IMR-90 (cell line): Measurements from ENCODE around the gene TMEM45B.

Source experiments
- CHD1 ChIP-seq: IDR thresholded peaks from 2 replicates; pipeline ENCODE4 v1.6.1; 2012; ENCODE audit warnings: low read depth, low read length, improper control_type of control experiment
- CTCF ChIP-seq: conservative IDR thresholded peaks from 2 replicates; pipeline ENCODE4 v1.5.1; 2012; ENCODE audit warnings: mild to moderate bottlenecking, low read depth, low read length, improper control_type of control experiment
- ELK1 ChIP-seq: fragments of 150-350 bp; IDR thresholded peaks from 2 replicates; pipeline ENCODE4 v1.6.1; 2016; ENCODE audit warnings: low read depth, mild to moderate bottlenecking, low read length, moderate library complexity, borderline replicate concordance
- FOS ChIP-seq: fragments of 150-350 bp; IDR thresholded peaks from 2 replicates; pipeline ENCODE4 v1.6.1; 2016; ENCODE audit warnings: low read depth, low read length
- MAZ ChIP-seq: IDR thresholded peaks from 2 replicates; pipeline ENCODE4 v1.6.1; 2012; ENCODE audit warnings: low read depth, mild to moderate bottlenecking, low read length, improper control_type of control experiment, moderate library complexity, borderline replicate concordance
- MXI1 ChIP-seq: IDR thresholded peaks from 2 replicates; pipeline ENCODE4 v1.6.1; 2012; ENCODE audit warnings: low read depth, mild to moderate bottlenecking, low read length, moderate library complexity, borderline replicate concordance
- POLR2A ChIP-seq: IDR thresholded peaks from 2 replicates; pipeline ENCODE4 v1.6.1; 2012; ENCODE audit warnings: mild to moderate bottlenecking, low read depth, low read length
- RAD21 ChIP-seq: IDR thresholded peaks from 2 replicates; pipeline ENCODE4 v1.6.1; 2012; ENCODE audit warnings: low read length, improper control_type of control experiment
- RCOR1 ChIP-seq: IDR thresholded peaks from 2 replicates; pipeline ENCODE4 v1.6.1; 2012; ENCODE audit warnings: mild to moderate bottlenecking, low read length, improper control_type of control experiment; ENCODE audit not compliant: insufficient replicate concordance
- RFX5 ChIP-seq: IDR thresholded peaks from 2 replicates; pipeline ENCODE4 v1.8.0; 2012; ENCODE audit warnings: low read depth, mild to moderate bottlenecking, low read length, moderate library complexity
- SMC3 ChIP-seq: fragments of 150-350 bp; IDR thresholded peaks from 2 replicates; pipeline ENCODE4 v1.6.1; 2016; ENCODE audit warnings: low read depth, mild to moderate bottlenecking, antibody characterized with exemption, low read length, moderate library complexity
- USF2 ChIP-seq: fragments of 150-350 bp; IDR thresholded peaks from 2 replicates; pipeline ENCODE4 v1.6.1; 2017; ENCODE audit warnings: mild to moderate bottlenecking, antibody characterized with exemption, low read length, low read depth

- TF ChIP-seq CTCF (no peak), MXI1 (no peak), POLR2A (no peak), FOS (peak; percentile 53), RCOR1 (no peak), RFX5 (no peak), MAZ (no peak), ELK1 (no peak), SMC3 (no peak), RAD21 (no peak), USF2 (no peak), CHD1 (no peak)
Measured at GRCh38 chr11:129846508-129847335, 31.1 kb downstream of the TMEM45B start.
